SKM-1 treated with dmso at 0.1 percent for 144 hours (cell line): Measurements from ENCODE around the gene PRPF31.

Experiments used
- DNase-seq: peaks from one replicate; lab custom pipeline; 2025; ENCODE audit not compliant: unreplicated experiment; lab: John Stamatoyannopoulos, UW

Gene PRPF31

DNA sequence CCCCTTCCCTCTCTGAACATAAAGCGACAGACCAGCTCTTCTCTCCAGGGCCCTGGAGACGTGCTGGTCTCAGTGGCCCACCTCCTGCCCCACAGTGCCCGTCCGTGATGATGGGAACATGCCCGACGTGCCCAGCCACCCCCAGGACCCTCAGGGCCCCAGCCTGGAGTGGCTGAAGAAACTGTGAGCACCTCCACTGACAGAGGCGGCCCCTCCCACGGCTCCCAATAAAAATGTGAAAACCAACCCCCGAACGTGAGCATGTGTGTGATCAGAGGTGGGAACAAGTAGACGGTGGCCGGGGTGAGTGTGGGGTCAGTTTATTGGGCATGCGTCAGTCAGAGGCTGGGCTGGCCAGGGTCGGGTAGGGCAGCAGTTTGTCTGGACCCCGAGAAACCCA, 8.8 kb upstream of the PRPF31 start:
- no peak for DNase-seq

- no peak for DNase-seq
These were observed 7.6 kb upstream of the PRPF31 start for GRCh38 chr19:54107876-54108490.

- DNase-seq: no peak
These were observed 7.1 kb upstream of the PRPF31 start for GRCh38 chr19:54108496-54108895.

GRCh38 chr19:54109651-54110050, 5.9 kb upstream of the PRPF31 start:
- DNase-seq: no peak

DNA sequence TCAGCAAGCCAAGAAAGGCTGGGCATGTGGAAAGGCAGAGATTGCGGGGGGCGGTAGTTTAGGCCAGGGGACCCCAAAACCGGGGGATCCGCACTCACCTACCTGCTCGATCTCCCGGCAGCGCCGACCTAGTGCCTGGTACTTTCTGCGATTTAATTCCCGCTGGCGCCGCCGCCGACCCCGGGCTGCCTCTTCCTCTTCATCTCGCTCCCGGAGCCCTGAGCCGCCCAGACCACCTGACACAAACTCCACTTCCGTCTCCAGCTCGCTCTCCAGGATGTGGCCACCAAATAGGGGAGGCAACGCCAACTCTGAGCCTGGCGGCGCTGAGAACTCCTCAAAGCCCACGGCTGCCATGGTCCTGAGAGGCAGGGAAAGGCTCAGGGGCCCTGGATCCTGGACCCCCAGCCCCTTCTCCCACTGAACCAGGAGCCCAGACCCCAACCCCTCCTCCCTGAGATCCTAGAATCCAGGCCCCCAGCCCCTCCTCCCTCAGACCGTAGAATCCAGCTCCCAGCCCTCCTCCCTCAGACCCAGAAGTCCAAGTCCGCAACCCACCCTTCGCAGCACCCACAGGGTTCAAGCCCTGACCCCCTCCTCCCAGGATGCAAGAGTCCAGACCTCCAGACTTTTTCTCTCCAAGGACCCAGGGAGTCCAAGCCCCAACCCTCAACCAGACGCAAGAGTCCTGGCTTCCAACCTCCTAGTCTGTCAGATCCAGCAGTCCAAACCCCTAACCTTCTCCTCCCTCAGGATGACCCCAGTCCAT, 1.0 kb upstream of the PRPF31 start:
- no peak for DNase-seq

DNA sequence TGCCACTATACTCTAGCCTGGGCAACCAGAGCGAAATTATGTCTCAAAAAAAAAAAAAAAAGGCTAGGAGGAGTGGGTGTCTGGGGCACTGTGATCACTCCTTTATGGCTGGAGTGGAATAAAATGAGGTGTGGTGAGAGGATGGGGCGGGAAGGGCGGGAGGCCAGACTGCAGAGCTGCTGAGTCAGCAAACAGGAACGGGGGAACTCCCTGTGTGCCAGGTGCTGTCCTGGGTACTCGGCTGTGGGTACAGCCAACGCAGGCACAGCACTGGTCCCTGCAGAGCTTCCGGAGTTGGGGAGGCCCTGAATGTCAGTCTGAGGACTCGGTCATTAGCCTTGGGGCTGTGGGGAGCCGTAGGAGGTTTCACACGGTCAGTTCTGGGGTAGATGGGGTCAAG, 5.7 kb downstream of the PRPF31 start:
- DNase-seq: no peak

DNA sequence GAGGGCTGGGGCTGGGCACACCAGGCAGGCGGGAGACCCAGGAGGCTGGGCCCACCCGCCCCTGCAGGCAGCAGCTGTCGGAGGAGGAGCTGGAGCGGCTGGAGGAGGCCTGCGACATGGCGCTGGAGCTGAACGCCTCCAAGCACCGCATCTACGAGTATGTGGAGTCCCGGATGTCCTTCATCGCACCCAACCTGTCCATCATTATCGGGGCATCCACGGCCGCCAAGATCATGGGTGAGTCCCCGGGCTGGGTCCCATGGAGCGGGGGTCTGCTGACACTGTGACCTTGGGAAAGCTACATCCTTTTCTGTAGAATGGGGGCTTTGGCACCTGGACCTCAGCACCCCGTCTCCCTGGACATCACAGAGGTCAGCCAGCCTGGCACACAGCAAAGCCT, 8.1 kb downstream of the PRPF31 start:
- DNase-seq: no peak

GRCh38 chr19:54124393-54124792, 8.8 kb downstream of the PRPF31 start:
- no peak for DNase-seq

DNA sequence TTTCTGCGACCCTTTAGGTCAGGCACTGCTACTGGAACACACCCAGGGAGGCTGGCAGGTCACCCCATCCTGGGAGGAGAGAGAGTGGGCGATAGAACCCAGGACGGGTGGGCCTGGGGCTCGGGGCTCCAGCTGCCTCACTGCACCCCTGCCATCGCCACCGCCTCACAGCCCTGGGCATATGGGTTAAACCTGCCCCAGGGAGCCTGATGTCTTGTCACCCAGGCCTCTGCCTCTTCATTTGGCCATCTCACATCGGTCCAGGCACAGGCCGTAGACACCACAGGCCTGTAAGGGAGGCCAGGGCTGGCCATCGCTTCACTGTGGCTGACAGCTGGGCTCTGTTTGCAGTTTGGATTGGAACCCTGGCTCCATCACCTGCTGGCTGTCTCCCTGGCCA, 10.2 kb downstream of the PRPF31 start:
- DNase-seq: no peak

- no peak for DNase-seq
These were observed 12.3 kb downstream of the PRPF31 start for GRCh38 chr19:54127688-54128440.

DNA sequence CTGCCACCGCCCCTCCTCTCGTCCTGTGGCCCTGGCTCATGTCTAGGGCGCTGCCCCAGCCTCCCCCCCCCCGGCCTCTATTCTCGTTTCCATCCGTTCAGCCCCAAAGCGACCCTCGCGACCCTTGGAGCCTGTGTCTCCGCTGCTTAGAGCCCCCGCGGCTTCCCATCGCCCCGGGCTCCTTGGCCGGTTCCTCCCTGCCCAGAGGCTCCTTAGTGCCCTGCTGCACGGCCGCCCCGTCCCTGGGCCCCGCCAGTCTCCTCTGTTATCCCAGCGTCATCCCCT, 12.8 kb downstream of the PRPF31 start:
- DNase-seq: no peak

- no peak for DNase-seq
These were observed 13.5 kb downstream of the PRPF31 start for GRCh38 chr19:54128796-54129616.

- no peak for DNase-seq
These were observed 14.1 kb downstream of the PRPF31 start for GRCh38 chr19:54129617-54129996.

GRCh38 chr19:54133312-54133956, 17.9 kb downstream of the PRPF31 start:
- DNase-seq: no peak

DNA sequence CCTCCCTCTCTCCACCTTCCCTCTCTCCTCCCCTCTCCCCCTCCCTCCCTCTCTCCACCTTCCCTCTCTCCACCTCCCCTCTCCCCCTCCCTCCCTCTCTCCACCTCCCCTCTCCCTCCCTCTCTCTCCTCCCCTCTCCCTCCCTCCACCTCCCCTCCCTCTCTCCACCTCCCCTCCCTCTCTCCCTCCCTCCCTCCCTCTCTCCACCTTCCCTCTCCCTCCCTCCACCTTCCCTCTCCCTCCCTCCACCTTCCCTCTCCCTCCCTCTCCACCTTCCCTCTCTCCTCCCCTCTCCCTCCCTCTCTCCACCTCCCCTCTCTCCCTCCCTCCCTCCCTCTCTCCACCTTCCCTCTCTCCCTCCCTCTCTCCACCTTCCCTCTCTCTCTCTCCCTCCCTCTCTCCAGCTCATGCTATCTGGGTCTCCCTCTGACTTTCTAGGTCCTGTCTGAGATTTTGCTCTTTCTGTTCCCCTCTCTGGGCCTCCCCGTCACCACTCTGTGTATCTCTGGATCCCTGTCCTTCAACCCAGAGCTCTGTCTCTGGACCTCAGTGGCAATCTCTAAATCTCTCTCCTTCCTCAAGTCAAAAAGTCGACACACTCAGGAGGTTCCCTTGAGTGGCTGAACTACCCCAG, 18.5 kb downstream of the PRPF31 start:
- DNase-seq: no peak

DNA sequence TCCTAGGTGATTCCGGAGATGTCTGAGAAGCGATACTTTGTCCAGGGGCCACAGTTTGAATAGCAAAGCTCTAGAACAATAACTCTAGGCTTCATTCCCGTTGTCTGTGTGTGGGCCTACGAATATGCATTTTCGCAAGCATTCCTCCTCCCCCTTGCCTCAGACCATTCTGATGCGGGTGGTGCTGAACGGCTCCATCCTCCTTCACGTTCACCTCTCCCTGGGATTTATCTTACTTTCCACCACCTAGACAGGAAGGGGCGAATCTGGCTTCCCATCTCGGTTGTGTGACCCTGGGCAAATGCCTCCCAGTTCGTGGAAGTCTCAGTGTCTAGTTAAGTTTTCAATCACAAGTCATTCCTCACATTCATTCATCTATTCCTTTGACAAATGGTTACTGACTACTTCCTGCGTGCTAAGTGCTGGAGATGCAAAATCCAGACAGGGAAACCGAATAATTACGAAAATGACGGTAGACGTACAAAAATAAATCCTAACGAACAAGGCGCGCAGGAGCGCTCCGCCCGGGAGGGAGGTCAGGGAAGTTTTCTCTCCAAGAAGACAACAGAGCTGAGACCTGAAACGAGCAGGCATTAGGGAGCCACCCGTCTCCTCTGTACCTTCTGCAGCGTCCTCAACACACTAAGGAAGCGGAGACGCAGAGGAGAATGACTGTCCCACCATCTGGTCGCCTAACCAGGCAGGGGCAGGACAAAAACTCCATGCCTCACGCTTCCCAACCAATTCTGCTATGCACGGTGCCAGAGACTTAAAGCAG, 20.7 kb downstream of the PRPF31 start:
- DNase-seq: no peak

DNA sequence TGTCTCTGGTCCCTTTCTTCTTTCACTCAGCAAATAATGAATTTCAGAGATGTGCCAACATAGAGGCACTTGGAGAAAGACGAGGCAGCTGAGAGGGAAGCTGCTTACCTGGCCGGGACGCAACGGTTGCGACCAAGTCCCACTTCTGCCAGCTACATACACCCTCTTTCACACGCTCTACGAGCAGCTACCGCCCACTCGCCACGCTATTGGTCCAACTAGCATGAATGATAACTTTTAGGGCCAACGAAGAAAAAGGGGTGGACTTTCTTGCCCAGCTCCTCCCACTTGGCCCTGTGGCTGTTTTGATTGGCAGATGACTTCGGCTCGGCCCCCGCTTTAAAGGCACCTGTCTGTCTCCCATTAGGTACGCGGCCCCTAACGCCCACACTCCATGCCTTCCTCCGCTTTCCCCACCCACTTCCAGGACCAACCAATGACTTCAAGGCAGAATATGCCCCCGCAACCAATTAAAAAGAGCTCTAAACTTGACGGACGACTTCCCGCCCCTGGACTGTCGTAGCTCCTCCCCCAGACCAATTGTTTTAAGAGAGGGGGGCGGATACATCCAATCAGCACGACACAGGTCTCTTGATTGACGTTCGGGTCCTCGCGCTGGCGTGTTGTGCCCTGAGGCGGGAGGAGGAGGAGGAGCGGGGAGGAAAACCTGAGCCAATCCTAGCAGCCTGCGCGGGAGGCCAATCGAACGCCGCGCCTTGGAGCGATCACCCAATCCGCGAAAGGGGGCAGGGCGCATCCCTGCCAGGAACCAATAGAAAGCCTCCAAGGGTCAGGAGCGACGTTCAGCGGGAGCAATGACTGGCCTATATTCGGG, 21.5 kb downstream of the PRPF31 start:
- DNase-seq: peak; percentile 95

GRCh38 chr19:54137699-54138488, 22.3 kb downstream of the PRPF31 start, which contains the start of gene CNOT3:
Gene CNOT3 (plus strand): TSS chr19:54137762. CDS start chr19:54142979, 5,217 bp downstream.
- no peak for DNase-seq
